Stimulated activated CD4-positive, alpha-beta T cell treated with anti-CD3 and anti-CD28 coated beads, Interleukin-15, amount 100 ng/mL, for 1 hour (primary cell): ENCODE data around the gene TDG.
"Not testable (repeated sequence)": the region's sequence is repeated elsewhere in the genome, so short reads cannot be mapped to it uniquely, and the experiment has no call there.

Experiments used
- DNase-seq, 2 donors: peaks; one replicate each; pipeline ENCODE4 v3.0.0-alpha.2; 2020; ENCODE audit warnings: low read depth in 1 of 2, low spot score in 1 of 2

TDG gene

GRCh38 chr12:104012331-104012730, 46.7 kb downstream of the TDG start:
- DNase-seq, result no peak

- DNase-seq, result not testable (repeated sequence)
Observed at GRCh38 chr12:104021862-104022261, 56.2 kb downstream of the TDG start.

- DNase-seq, result no peak
Observed at GRCh38 chr12:104022786-104023185, 57.1 kb downstream of the TDG start.

- no peak for DNase-seq
Observed at GRCh38 chr12:104023710-104024109, 58.0 kb downstream of the TDG start.

GRCh38 chr12:104024348-104024747, 58.7 kb downstream of the TDG start:
- no peak for DNase-seq

GRCh38 chr12:104025771-104026170, 60.1 kb downstream of the TDG start:
- no peak for DNase-seq

- DNase-seq, result no peak
Observed at GRCh38 chr12:104026841-104027599, 61.3 kb downstream of the TDG start.

- not testable (repeated sequence) for DNase-seq
Observed at GRCh38 chr12:104030596-104030995, 64.9 kb downstream of the TDG start.

- not testable (repeated sequence) for DNase-seq
Observed at GRCh38 chr12:104036143-104036542, 70.5 kb downstream of the TDG start.
